GM23338 (cell line): ENCODE results near the gene DIP2C.

Experiments
- CREB1 ChIP-seq: fragments of 250-450 bp; sonication (Bioruptor Pico); IDR thresholded peaks from 2 replicates; pipeline ENCODE4 v1.5.0; 2020; ENCODE audit warnings: low read depth, mild to moderate bottlenecking, moderate library complexity
- EZH2 ChIP-seq: fragments of 200-600 bp; sonication (generic); IDR thresholded peaks from one replicate; pipeline ENCODE4 v1.8.0; 2017; ENCODE audit warnings: antibody characterized with exemption, mild to moderate bottlenecking, low read depth; ENCODE audit not compliant: unreplicated experiment
- EZH2phosphoT487 ChIP-seq: fragments of 200-600 bp; sonication (generic); IDR thresholded peaks from one replicate; pipeline ENCODE4 v1.8.1; 2018; ENCODE audit warnings: antibody characterized with exemption; ENCODE audit not compliant: unreplicated experiment
- JUNB ChIP-seq: IDR thresholded peaks from one replicate; pipeline ENCODE4 v1.6.1; 2016; ENCODE audit warnings: antibody characterized with exemption; ENCODE audit not compliant: unreplicated experiment
- NANOG ChIP-seq: IDR thresholded peaks from 2 replicates; pipeline ENCODE4 v1.6.1; 2016; ENCODE audit warnings: antibody characterized with exemption, borderline replicate concordance
- POLR2AphosphoS5 ChIP-seq: IDR thresholded peaks from 2 replicates; pipeline ENCODE4 v1.6.1; 2016; ENCODE audit warnings: antibody characterized with exemption, low read depth
- ZNF331 ChIP-seq: fragments of 250-450 bp; sonication (Bioruptor Pico); IDR thresholded peaks from 2 replicates; pipeline ENCODE4 v1.5.0; 2020; ENCODE audit warnings: low read depth, mild to moderate bottlenecking, moderate library complexity
- TF ChIP-seq, protein P1 (sequence below), 2 experiments: fragments of 200-600 bp in 1 of 2; sonication (generic) in 1 of 2; conservative IDR thresholded peaks; 2 replicates each; pipeline versions ENCODE4 v1.5.1 to v1.6.1; 2016 to 2017; ENCODE audit warnings: antibody characterized with exemption in 2 of 2, low read depth in 2 of 2, mild to moderate bottlenecking in 2 of 2, moderate library complexity in 1 of 2
- TF ChIP-seq, protein P2 (sequence below): IDR thresholded peaks from one replicate; pipeline ENCODE4 v1.6.1; 2018; ENCODE audit warnings: antibody characterized with exemption; ENCODE audit not compliant: unreplicated experiment

DNA sequence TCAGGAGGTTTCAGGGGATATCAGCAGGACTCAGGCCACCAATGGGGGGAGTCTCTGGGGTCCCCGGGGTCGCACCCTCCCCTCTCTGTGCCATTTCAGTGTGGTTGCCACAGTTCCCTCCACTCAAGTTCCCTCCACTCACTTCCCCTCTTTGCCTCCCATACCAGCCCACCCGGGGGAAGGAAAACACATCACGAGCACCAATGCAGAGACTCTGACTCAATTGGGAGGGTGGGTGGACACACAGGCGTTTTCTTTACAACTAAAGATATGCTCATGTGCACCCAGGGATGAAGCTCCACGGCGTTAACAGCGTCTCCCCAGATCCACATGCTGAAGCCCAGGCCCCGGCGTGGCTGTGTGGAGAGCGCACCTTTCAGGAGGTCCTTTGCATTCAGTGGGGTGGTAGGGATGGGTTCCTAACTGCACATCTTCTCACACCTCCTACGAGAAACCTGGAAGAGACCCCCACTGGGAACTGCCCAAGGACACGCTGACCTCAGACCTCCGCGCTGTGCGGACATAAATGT is 300.1 kb downstream of the DIP2C start:
- TF ChIP-seq, protein P1, sequence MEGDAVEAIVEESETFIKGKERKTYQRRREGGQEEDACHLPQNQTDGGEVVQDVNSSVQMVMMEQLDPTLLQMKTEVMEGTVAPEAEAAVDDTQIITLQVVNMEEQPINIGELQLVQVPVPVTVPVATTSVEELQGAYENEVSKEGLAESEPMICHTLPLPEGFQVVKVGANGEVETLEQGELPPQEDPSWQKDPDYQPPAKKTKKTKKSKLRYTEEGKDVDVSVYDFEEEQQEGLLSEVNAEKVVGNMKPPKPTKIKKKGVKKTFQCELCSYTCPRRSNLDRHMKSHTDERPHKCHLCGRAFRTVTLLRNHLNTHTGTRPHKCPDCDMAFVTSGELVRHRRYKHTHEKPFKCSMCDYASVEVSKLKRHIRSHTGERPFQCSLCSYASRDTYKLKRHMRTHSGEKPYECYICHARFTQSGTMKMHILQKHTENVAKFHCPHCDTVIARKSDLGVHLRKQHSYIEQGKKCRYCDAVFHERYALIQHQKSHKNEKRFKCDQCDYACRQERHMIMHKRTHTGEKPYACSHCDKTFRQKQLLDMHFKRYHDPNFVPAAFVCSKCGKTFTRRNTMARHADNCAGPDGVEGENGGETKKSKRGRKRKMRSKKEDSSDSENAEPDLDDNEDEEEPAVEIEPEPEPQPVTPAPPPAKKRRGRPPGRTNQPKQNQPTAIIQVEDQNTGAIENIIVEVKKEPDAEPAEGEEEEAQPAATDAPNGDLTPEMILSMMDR (conservative IDR thresholded peaks at IDR 0.05; ENCODE audit: low read depth in 2 of 2) = no peak
- no peak for TF ChIP-seq ZNF331 (CRISPR knock-in tag)
- TF ChIP-seq POLR2AphosphoS5 = no peak
- no peak for TF ChIP-seq EZH2phosphoT487
- no peak for TF ChIP-seq EZH2
- no peak for TF ChIP-seq CREB1
- TF ChIP-seq, protein P2, sequence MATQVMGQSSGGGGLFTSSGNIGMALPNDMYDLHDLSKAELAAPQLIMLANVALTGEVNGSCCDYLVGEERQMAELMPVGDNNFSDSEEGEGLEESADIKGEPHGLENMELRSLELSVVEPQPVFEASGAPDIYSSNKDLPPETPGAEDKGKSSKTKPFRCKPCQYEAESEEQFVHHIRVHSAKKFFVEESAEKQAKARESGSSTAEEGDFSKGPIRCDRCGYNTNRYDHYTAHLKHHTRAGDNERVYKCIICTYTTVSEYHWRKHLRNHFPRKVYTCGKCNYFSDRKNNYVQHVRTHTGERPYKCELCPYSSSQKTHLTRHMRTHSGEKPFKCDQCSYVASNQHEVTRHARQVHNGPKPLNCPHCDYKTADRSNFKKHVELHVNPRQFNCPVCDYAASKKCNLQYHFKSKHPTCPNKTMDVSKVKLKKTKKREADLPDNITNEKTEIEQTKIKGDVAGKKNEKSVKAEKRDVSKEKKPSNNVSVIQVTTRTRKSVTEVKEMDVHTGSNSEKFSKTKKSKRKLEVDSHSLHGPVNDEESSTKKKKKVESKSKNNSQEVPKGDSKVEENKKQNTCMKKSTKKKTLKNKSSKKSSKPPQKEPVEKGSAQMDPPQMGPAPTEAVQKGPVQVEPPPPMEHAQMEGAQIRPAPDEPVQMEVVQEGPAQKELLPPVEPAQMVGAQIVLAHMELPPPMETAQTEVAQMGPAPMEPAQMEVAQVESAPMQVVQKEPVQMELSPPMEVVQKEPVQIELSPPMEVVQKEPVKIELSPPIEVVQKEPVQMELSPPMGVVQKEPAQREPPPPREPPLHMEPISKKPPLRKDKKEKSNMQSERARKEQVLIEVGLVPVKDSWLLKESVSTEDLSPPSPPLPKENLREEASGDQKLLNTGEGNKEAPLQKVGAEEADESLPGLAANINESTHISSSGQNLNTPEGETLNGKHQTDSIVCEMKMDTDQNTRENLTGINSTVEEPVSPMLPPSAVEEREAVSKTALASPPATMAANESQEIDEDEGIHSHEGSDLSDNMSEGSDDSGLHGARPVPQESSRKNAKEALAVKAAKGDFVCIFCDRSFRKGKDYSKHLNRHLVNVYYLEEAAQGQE = no peak
- no peak for TF ChIP-seq JUNB
- TF ChIP-seq NANOG = no peak
